ENCODE measurements around the gene LAMB4.

LAMB4 gene

GRCh38 chr7:108016841-108017775 lies 113.1 kb downstream of the LAMB4 start:
- DNase-seq (ENCODE audit: low read depth in 2 of 3, low spot score in 1 of 3) = no peak

GRCh38 chr7:108015740-108016139 lies 114.4 kb downstream of the LAMB4 start:
- DNase-seq (ENCODE audit: low read depth in 2 of 3, low spot score in 1 of 3) = no peak

GRCh38 chr7:108014747-108015682 lies 115.1 kb downstream of the LAMB4 start:
- DNase-seq (ENCODE audit: low read depth in 2 of 3, low spot score in 1 of 3) = no peak

- no peak for DNase-seq (ENCODE audit: low read depth in 2 of 3, low spot score in 1 of 3)
Measured at GRCh38 chr7:108014215-108014614, 115.9 kb downstream of the LAMB4 start.

- DNase-seq (ENCODE audit: low read depth in 2 of 3, low spot score in 1 of 3) = no peak
Measured at GRCh38 chr7:108012499-108013430, 117.4 kb downstream of the LAMB4 start.

DNA sequence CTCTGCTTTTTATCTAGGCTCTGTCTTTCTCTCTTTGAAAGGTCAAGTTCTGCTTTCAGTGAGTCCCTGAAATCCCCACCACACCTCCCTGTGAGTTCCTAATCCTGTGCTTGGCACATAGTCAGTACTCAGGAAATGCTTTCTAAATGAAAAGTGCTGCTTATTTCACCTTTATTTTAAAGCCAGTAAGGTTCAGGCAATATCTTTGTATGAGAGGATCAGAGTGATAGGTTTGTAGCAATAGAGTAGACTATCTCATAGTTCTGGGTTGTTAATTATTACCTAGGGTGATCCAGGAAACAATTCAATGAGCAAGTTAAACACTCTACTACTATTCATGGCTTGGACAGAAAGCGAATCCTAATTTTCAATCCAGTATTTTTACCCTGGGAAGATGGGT lies 119.8 kb downstream of the LAMB4 start:
- DNase-seq (ENCODE audit: low read depth in 2 of 3, low spot score in 1 of 3) = no peak

- DNase-seq (ENCODE audit: low read depth in 2 of 3, low spot score in 1 of 3) = no peak
Measured at GRCh38 chr7:108009873-108010272, 120.3 kb downstream of the LAMB4 start.

DNA sequence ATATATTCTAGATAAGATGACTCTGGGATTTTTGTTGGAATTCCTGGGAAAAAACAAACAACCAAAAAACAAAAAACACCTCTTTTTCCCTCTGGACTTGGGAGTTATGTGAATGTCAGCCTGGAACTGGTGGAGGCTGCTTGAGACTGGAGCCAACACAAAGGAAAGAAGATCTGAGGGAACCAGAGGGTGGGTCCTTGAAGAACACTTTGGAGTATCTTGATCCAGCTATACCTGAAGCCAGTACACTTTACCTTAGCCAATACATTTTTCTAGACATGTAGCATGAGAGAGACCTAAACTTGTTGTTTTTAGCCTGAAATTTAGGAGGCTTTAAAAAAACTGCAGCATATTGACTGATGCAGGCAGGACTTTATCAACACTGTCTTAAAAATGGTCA lies 121.3 kb downstream of the LAMB4 start:
- no peak for DNase-seq (ENCODE audit: low read depth in 2 of 3, low spot score in 1 of 3)

DNA sequence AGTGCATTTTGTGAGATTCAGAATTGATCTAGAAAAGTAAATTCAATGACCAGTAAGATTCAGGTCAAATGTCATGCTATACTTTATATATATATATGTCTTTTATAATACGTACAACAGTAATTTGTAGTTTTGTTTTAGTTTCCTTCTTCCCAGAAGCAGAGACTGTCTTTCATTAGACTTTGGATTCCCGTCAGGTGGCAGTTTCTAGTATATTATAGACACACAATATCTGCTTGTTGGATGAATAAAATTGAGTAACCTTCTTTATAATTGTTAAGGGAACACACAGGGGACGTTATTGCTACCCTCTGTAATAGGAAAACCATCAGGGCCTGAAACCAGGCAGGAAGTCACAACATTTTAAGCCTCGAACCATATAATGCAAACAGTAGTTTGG lies 121.9 kb downstream of the LAMB4 start:
- DNase-seq (ENCODE audit: low read depth in 2 of 3, low spot score in 1 of 3) = no peak

DNA sequence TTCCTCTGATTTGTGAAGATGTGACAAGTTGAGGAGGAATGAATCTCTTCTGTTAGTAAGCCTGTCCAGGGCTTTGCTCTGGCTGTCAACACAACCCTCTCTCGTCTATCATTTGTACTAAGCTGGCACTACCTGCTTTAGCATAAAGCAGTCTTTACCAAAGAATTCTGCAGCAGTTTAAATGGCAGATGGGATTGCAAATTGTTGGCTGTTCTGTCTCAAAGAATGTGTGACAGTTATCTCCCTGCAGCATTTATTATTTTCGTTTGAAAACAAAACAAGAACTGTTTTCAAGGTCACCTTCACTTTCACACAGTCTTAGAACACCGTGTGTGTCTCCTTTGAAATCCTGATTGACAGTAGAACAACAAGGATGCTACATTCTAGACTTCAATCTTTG lies 122.4 kb downstream of the LAMB4 start:
- DNase-seq (ENCODE audit: low read depth in 2 of 3, low spot score in 1 of 3) = no peak

GRCh38 chr7:108007261-108007660 lies 122.9 kb downstream of the LAMB4 start:
- DNase-seq (ENCODE audit: low read depth in 2 of 3, low spot score in 1 of 3) = no peak

DNA sequence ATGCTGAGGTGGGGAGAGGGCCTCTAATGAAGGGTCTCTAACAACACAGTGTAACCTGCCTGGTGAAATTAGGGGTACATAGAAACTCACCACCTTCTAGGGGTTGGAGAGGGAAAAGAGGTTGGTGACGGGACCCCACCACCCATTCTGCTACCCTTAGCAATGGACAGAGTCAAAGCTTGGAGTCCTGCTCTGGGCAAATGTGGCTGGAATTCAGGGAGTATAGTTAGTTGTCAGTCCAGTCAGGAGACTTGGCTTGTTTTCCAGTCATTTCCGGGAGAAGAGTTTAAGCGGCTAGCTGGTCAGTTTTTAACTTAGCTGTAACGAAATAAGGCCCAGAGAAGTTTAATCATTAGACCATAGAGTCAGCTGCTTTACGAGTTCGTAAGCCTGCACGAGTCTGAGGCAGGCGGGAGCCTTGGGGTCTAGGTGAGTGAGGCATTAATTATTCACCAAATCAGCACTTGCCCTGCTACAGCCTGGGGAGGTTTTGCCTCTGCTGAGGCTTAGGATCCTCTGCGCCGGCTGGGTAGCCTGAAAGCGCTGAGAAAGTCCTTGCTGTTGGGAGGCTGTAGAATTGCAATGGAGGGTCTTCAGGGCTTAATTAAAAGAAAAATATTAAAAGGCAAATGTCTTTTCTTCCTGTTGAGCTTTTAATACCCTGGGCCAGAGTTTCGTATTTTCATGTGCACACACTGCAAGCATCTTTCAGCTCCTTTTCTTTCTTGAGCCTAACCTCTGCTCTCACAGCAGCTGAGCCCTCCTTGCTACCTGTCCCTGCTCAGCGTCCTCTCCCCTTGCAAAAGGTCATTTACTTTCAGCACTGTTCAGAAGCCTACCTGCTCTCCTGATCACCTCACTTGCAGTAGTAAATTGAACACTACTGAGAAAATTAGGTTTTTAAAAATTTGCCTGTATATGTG lies 125.7 kb downstream of the LAMB4 start:
- no peak for DNase-seq (ENCODE audit: low read depth in 2 of 3, low spot score in 1 of 3)

DNA sequence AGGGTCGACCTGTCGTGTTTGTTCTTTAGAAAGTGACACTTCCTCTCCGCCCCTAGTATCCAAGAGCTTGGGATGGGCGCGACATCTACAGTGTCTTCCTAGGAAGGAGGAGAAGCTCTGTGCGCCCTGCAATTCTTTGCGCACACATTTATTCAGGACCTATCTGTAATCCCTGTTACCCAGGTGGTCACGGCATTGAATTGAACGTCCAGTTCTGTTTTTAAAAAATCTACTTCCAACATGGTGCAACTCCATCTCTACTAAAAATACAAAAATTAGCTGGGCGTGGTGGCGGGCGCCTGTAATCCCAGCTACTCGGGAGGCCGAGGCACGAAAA lies 126.6 kb downstream of the LAMB4 start:
- DNase-seq (ENCODE audit: low read depth in 2 of 3, low spot score in 1 of 3) = no peak

- DNase-seq (ENCODE audit: low read depth in 2 of 3, low spot score in 1 of 3) = no peak
Measured at GRCh38 chr7:108002726-108003598, 127.2 kb downstream of the LAMB4 start, which contains the start of gene LAMB1. Gene LAMB1, minus strand, starts transcription at chr7:108003161. Its CDS starts 276 bp downstream, at chr7:108002885.

GRCh38 chr7:108001764-108002725 lies 128.1 kb downstream of the LAMB4 start:
- DNase-seq (ENCODE audit: low read depth in 2 of 3, low spot score in 1 of 3) = no peak

GRCh38 chr7:108000875-108001763 lies 129.0 kb downstream of the LAMB4 start:
- no peak for DNase-seq (ENCODE audit: low read depth in 2 of 3, low spot score in 1 of 3)
